GM23338 (cell line): ENCODE data around the gene SUV39H1. TPM values are rescaled to one million over a fixed set of nuclear protein-coding genes. Genes with fewer than 3 reads are reported as not detected.

ENCODE experiments used
- ATAC-seq: fragments of 200-7000 bp; cut with Tn5 transposase; 3 replicates; pipeline ENCODE4 v1.9.1; 2020
- DNase-seq: peaks from one replicate; pipeline ENCODE4 v3.0.0-alpha.2; 2015; ENCODE audit warnings: low spot score
- H2AFZ ChIP-seq: fragments of 200-600 bp; sonication (generic); 2 replicates; pipeline ENCODE4 v1.8.0; 2016; ENCODE audit warnings: antibody characterized with exemption, mild to moderate bottlenecking, moderate library complexity
- H3F3A ChIP-seq: fragments of 200-600 bp; sonication (generic); replicated peaks from 2 replicates; pipeline ENCODE4 v1.8.0; 2017; ENCODE audit warnings: antibody characterized with exemption, mixed run types, low read depth
- H3K27ac ChIP-seq: fragments of 200-600 bp; sonication (generic); 2 replicates; pipeline ENCODE4 v1.6.1; 2016; ENCODE audit warnings: low read depth
- H3K27me3 ChIP-seq: fragments of 200-600 bp; sonication (generic); 2 replicates; pipeline ENCODE4 v1.8.0; 2016; ENCODE audit warnings: mild to moderate bottlenecking, mixed run types, moderate library complexity; ENCODE audit not compliant: insufficient read depth
- H3K36me3 ChIP-seq: fragments of 200-600 bp; sonication (generic); 2 replicates; pipeline ENCODE4 v1.8.0; 2016; ENCODE audit warnings: mild to moderate bottlenecking; ENCODE audit not compliant: insufficient read depth
- H3K4me1 ChIP-seq: fragments of 200-600 bp; sonication (generic); 2 replicates; pipeline ENCODE4 v1.8.0; 2016; ENCODE audit warnings: mild to moderate bottlenecking, moderate library complexity; ENCODE audit not compliant: insufficient read depth
- H3K4me2 ChIP-seq: fragments of 200-600 bp; sonication (generic); 2 replicates; pipeline ENCODE4 v1.7.1; 2017; ENCODE audit warnings: mixed run types
- H3K4me3 ChIP-seq: fragments of 200-600 bp; sonication (generic); 2 replicates; pipeline ENCODE4 v1.6.1; 2016; ENCODE audit warnings: mixed run types
- H3K79me2 ChIP-seq: fragments of 200-600 bp; sonication (generic); replicated peaks from 2 replicates; pipeline ENCODE4 v1.8.0; 2017; ENCODE audit warnings: mild to moderate bottlenecking; ENCODE audit not compliant: insufficient read depth
- H3K9me2 ChIP-seq: fragments of 200-600 bp; sonication (generic); 2 replicates; pipeline ENCODE4 v1.8.0; 2017; ENCODE audit not compliant: insufficient read depth
- H4K20me1 ChIP-seq: fragments of 200-600 bp; sonication (generic); replicated peaks from 2 replicates; pipeline ENCODE4 v1.8.0; 2017; ENCODE audit warnings: mild to moderate bottlenecking; ENCODE audit not compliant: insufficient read depth
- H3K27ac Mint-ChIP-seq: 2 replicates; pipeline ENCODE4 v1.8.0; 2020; ENCODE audit warnings: inconsistent platforms, mild to moderate bottlenecking, moderate library complexity, mixed read lengths
- H3K27me3 Mint-ChIP-seq: 3 replicates; pipeline ENCODE4 v1.8.0; 2022; ENCODE audit warnings: low read depth, mild to moderate bottlenecking, moderate library complexity, mixed read lengths, inconsistent platforms; ENCODE audit not compliant: insufficient read depth, poor library complexity
- H3K36me3 Mint-ChIP-seq: 3 replicates; pipeline ENCODE4 v1.8.0; 2021; ENCODE audit warnings: low read depth, mild to moderate bottlenecking, inconsistent platforms, moderate library complexity, mixed read lengths
- H3K4me1 Mint-ChIP-seq: 3 replicates; pipeline ENCODE4 v1.8.0; 2020; ENCODE audit warnings: mild to moderate bottlenecking, inconsistent platforms, mixed read lengths
- H3K4me3 Mint-ChIP-seq: 3 replicates; pipeline ENCODE4 v1.8.0; 2021; ENCODE audit warnings: moderate library complexity, mild to moderate bottlenecking, inconsistent platforms, mixed read lengths
- H3K9me3 Mint-ChIP-seq: 3 replicates; pipeline ENCODE4 v1.8.0; 2020; ENCODE audit warnings: moderate library complexity, mild to moderate bottlenecking, inconsistent platforms, mixed read lengths
- CREB1 ChIP-seq: fragments of 250-450 bp; sonication (Bioruptor Pico); IDR thresholded peaks from 2 replicates; pipeline ENCODE4 v1.5.0; 2020; ENCODE audit warnings: low read depth, mild to moderate bottlenecking, moderate library complexity
- ETS1 ChIP-seq: IDR thresholded peaks from 2 replicates; pipeline ENCODE4 v1.6.1; 2016; ENCODE audit warnings: antibody characterized with exemption
- EZH2 ChIP-seq: fragments of 200-600 bp; sonication (generic); IDR thresholded peaks from one replicate; pipeline ENCODE4 v1.8.0; 2017; ENCODE audit warnings: antibody characterized with exemption, mild to moderate bottlenecking, low read depth; ENCODE audit not compliant: unreplicated experiment
- EZH2phosphoT487 ChIP-seq: fragments of 200-600 bp; sonication (generic); IDR thresholded peaks from one replicate; pipeline ENCODE4 v1.8.1; 2018; ENCODE audit warnings: antibody characterized with exemption; ENCODE audit not compliant: unreplicated experiment
- JUNB ChIP-seq: IDR thresholded peaks from one replicate; pipeline ENCODE4 v1.6.1; 2016; ENCODE audit warnings: antibody characterized with exemption; ENCODE audit not compliant: unreplicated experiment
- NANOG ChIP-seq: IDR thresholded peaks from 2 replicates; pipeline ENCODE4 v1.6.1; 2016; ENCODE audit warnings: antibody characterized with exemption, borderline replicate concordance
- POLR2AphosphoS5 ChIP-seq: IDR thresholded peaks from 2 replicates; pipeline ENCODE4 v1.6.1; 2016; ENCODE audit warnings: antibody characterized with exemption, low read depth
- STAT1 ChIP-seq: IDR thresholded peaks from one replicate; pipeline ENCODE4 v1.6.1; 2016; ENCODE audit warnings: antibody characterized with exemption; ENCODE audit not compliant: unreplicated experiment
- ZNF114 ChIP-seq: fragments of 250-450 bp; sonication (Bioruptor Pico); IDR thresholded peaks from 2 replicates; pipeline ENCODE4 v1.5.0; 2020; ENCODE audit warnings: mild to moderate bottlenecking, moderate library complexity
- ZNF331 ChIP-seq: fragments of 250-450 bp; sonication (Bioruptor Pico); IDR thresholded peaks from 2 replicates; pipeline ENCODE4 v1.5.0; 2020; ENCODE audit warnings: low read depth, mild to moderate bottlenecking, moderate library complexity
- polyA plus RNA-seq: library from polyadenylated mRNA; unstranded; fragments of >200 nt; fragmentation: Nextera tagmentation; extraction: Ambion mirVana; gene quantifications from 2 replicates; pipeline ENCODE4 v1.2.1, GENCODE V29; 2016
- total RNA-seq: library from RNA; depleted of rRNA; stranded (reverse); fragments of >200 nt; shearing (Covaris generic); gene quantifications from 2 replicates; pipeline ENCODE4 v1.2.3, GENCODE V29; 2014
- TF ChIP-seq, protein P1 (sequence below): fragments of 250-450 bp; sonication (Bioruptor Pico); IDR thresholded peaks from 2 replicates; pipeline ENCODE4 v1.5.0; 2020; ENCODE audit warnings: mild to moderate bottlenecking, moderate library complexity
- TF ChIP-seq, protein P2 (sequence below): IDR thresholded peaks from one replicate; pipeline ENCODE4 v1.6.1; 2018; ENCODE audit warnings: antibody characterized with exemption; ENCODE audit not compliant: unreplicated experiment
- TF ChIP-seq, protein P3 (sequence below), 2 experiments: fragments of 200-600 bp in 1 of 2; sonication (generic) in 1 of 2; conservative IDR thresholded peaks; 2 replicates each; pipeline versions ENCODE4 v1.5.1 to v1.6.1; 2016 to 2017; ENCODE audit warnings: antibody characterized with exemption in 2 of 2, low read depth in 2 of 2, mild to moderate bottlenecking in 2 of 2, moderate library complexity in 1 of 2

SUV39H1 gene
- total and polyA plus RNA-seq, 2 experiments from 2014 or later, result 9.5 to 15.2 TPM

- TF ChIP-seq STAT1, result no peak
- TF ChIP-seq, protein P1, sequence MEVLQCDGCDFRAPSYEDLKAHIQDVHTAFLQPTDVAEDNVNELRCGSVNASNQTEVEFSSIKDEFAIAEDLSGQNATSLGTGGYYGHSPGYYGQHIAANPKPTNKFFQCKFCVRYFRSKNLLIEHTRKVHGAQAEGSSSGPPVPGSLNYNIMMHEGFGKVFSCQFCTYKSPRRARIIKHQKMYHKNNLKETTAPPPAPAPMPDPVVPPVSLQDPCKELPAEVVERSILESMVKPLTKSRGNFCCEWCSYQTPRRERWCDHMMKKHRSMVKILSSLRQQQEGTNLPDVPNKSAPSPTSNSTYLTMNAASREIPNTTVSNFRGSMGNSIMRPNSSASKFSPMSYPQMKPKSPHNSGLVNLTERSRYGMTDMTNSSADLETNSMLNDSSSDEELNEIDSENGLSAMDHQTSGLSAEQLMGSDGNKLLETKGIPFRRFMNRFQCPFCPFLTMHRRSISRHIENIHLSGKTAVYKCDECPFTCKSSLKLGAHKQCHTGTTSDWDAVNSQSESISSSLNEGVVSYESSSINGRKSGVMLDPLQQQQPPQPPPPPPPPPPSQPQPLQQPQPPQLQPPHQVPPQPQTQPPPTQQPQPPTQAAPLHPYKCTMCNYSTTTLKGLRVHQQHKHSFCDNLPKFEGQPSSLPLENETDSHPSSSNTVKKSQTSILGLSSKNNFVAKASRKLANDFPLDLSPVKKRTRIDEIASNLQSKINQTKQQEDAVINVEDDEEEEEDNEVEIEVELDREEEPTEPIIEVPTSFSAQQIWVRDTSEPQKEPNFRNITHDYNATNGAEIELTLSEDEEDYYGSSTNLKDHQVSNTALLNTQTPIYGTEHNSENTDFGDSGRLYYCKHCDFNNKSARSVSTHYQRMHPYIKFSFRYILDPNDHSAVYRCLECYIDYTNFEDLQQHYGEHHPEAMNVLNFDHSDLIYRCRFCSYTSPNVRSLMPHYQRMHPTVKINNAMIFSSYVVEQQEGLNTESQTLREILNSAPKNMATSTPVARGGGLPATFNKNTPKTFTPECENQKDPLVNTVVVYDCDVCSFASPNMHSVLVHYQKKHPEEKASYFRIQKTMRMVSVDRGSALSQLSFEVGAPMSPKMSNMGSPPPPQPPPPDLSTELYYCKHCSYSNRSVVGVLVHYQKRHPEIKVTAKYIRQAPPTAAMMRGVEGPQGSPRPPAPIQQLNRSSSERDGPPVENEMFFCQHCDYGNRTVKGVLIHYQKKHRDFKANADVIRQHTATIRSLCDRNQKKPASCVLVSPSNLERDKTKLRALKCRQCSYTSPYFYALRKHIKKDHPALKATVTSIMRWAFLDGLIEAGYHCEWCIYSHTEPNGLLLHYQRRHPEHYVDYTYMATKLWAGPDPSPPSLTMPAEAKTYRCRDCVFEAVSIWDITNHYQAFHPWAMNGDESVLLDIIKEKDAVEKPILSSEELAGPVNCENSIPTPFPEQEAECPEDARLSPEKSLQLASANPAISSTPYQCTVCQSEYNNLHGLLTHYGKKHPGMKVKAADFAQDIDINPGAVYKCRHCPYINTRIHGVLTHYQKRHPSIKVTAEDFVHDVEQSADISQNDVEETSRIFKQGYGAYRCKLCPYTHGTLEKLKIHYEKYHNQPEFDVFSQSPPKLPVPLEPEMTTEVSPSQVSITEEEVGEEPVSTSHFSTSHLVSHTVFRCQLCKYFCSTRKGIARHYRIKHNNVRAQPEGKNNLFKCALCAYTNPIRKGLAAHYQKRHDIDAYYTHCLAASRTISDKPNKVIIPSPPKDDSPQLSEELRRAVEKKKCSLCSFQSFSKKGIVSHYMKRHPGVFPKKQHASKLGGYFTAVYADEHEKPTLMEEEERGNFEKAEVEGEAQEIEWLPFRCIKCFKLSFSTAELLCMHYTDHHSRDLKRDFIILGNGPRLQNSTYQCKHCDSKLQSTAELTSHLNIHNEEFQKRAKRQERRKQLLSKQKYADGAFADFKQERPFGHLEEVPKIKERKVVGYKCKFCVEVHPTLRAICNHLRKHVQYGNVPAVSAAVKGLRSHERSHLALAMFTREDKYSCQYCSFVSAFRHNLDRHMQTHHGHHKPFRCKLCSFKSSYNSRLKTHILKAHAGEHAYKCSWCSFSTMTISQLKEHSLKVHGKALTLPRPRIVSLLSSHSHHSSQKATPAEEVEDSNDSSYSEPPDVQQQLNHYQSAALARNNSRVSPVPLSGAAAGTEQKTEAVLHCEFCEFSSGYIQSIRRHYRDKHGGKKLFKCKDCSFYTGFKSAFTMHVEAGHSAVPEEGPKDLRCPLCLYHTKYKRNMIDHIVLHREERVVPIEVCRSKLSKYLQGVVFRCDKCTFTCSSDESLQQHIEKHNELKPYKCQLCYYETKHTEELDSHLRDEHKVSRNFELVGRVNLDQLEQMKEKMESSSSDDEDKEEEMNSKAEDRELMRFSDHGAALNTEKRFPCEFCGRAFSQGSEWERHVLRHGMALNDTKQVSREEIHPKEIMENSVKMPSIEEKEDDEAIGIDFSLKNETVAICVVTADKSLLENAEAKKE (CRISPR knock-in tag), result no peak
- TF ChIP-seq ETS1, result no peak
- no peak for TF ChIP-seq EZH2phosphoT487
- no peak for TF ChIP-seq ZNF331 (CRISPR knock-in tag)
- TF ChIP-seq NANOG, result no peak
- no peak for TF ChIP-seq JUNB
- no peak for TF ChIP-seq EZH2
- TF ChIP-seq, protein P2, sequence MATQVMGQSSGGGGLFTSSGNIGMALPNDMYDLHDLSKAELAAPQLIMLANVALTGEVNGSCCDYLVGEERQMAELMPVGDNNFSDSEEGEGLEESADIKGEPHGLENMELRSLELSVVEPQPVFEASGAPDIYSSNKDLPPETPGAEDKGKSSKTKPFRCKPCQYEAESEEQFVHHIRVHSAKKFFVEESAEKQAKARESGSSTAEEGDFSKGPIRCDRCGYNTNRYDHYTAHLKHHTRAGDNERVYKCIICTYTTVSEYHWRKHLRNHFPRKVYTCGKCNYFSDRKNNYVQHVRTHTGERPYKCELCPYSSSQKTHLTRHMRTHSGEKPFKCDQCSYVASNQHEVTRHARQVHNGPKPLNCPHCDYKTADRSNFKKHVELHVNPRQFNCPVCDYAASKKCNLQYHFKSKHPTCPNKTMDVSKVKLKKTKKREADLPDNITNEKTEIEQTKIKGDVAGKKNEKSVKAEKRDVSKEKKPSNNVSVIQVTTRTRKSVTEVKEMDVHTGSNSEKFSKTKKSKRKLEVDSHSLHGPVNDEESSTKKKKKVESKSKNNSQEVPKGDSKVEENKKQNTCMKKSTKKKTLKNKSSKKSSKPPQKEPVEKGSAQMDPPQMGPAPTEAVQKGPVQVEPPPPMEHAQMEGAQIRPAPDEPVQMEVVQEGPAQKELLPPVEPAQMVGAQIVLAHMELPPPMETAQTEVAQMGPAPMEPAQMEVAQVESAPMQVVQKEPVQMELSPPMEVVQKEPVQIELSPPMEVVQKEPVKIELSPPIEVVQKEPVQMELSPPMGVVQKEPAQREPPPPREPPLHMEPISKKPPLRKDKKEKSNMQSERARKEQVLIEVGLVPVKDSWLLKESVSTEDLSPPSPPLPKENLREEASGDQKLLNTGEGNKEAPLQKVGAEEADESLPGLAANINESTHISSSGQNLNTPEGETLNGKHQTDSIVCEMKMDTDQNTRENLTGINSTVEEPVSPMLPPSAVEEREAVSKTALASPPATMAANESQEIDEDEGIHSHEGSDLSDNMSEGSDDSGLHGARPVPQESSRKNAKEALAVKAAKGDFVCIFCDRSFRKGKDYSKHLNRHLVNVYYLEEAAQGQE, result no peak
- no peak for TF ChIP-seq ZNF114 (CRISPR knock-in tag)
- TF ChIP-seq, protein P3, sequence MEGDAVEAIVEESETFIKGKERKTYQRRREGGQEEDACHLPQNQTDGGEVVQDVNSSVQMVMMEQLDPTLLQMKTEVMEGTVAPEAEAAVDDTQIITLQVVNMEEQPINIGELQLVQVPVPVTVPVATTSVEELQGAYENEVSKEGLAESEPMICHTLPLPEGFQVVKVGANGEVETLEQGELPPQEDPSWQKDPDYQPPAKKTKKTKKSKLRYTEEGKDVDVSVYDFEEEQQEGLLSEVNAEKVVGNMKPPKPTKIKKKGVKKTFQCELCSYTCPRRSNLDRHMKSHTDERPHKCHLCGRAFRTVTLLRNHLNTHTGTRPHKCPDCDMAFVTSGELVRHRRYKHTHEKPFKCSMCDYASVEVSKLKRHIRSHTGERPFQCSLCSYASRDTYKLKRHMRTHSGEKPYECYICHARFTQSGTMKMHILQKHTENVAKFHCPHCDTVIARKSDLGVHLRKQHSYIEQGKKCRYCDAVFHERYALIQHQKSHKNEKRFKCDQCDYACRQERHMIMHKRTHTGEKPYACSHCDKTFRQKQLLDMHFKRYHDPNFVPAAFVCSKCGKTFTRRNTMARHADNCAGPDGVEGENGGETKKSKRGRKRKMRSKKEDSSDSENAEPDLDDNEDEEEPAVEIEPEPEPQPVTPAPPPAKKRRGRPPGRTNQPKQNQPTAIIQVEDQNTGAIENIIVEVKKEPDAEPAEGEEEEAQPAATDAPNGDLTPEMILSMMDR (conservative IDR thresholded peaks at IDR 0.05; ENCODE audit: low read depth in 2 of 2), result no peak
- no peak for TF ChIP-seq CREB1 (CRISPR knock-in tag)
- no peak for TF ChIP-seq POLR2AphosphoS5
- H3K4me3 Mint-ChIP-seq, result no peak overlapping the region
- H3K9me3 Mint-ChIP-seq, result no peaks in the 10 kb centered on the region
- H3K4me1 Mint-ChIP-seq, result no peaks in the 10 kb centered on the region
- H3K27me3 Mint-ChIP-seq, result no peaks in the 10 kb centered on the region
- no peak for ATAC-seq
- no peaks in the 10 kb centered on the region for H3K79me2 ChIP-seq
- H3K27me3 ChIP-seq, result no peaks in the 10 kb centered on the region
- H3K4me2 ChIP-seq, result no peak overlapping the region
- H3K27ac ChIP-seq, result no peak overlapping the region
- no peaks in the 10 kb centered on the region for H3K9me2 ChIP-seq
- no peaks in the 10 kb centered on the region for H3K36me3 Mint-ChIP-seq
- no peak for DNase-seq
- H4K20me1 ChIP-seq, result no peaks in the 10 kb centered on the region
- no peak overlapping the region for H3K4me3 ChIP-seq
- no peaks in the 10 kb centered on the region for H3K36me3 ChIP-seq
- no peak overlapping the region for H3K27ac Mint-ChIP-seq
- no peak overlapping the region for H2AFZ ChIP-seq
- no peaks in the 10 kb centered on the region for H3F3A ChIP-seq
- H3K4me1 ChIP-seq, result no peaks in the 10 kb centered on the region
Measured at GRCh38 chrX:48720577-48721250, 24.2 kb downstream of the SUV39H1 start.
